ENCODE results near the gene CST9L.
"Not testable (repeated sequence)": the region's sequence is repeated elsewhere in the genome, so short reads cannot be mapped to it uniquely, and the experiment has no call there.

The CST9L gene

DNA sequence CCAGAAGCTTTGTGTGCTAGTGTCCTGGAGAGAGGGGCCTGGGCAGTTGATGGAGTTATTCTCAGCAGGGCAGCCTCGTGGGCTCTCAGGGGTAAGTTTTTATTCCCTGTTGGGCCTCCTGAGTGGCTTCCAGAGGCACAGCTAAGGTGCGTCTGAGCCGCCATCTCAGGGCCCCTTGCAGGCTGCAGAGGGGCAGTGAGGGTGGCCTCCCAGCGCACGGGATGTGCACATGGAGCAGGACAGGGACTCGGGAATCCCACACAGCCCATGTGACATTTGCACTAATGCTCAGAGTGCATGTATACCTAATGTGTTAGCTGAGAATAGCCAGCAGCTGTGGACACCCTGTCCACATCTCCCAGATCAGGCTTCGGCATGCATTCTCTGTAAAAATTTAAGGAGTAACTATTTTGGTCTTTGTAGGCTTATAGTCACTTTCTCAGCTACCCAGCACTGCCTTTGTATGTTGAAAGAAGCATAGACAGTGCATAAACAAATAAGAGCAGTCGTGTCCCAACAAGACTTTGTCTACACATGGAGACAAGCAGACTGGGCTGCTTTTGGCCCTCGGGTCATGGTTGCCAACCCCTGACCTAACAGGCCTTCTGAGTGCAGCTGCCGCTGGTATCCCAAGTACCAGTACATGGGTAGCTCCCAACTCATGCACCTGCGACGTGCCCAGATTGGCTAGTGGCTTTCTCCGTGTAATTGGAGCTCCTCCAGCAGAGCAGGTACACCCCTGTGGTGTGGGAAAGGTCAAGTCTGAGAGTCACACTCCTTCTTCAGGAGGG lies 18.6 kb upstream of the CST9L start:
- no peak for DNase-seq (ENCODE audit: low read depth in 2 of 2)

GRCh38 chr20:23585808-23586734 lies 17.8 kb upstream of the CST9L start:
- no peak for DNase-seq (ENCODE audit: low read depth in 2 of 2)

DNA sequence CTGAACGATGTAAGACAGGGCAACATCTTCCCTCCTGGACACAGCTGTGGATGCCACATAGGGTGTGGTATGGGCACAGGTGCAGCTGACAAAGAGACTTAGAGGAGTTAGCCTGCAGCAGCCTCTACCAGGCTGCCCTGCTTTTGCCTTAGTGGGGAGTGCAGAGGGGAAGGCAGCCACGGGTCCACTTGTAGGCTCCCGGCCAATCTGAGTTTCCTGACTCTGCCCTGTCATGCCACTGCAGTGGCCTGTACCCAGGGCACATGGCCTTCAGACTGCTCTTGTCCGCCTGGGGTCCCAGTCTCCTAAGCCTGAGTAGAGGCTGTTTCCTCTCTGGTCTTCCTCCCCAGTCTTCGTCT lies 17.1 kb upstream of the CST9L start:
- DNase-seq (ENCODE audit: low read depth in 2 of 2) = no peak

DNA sequence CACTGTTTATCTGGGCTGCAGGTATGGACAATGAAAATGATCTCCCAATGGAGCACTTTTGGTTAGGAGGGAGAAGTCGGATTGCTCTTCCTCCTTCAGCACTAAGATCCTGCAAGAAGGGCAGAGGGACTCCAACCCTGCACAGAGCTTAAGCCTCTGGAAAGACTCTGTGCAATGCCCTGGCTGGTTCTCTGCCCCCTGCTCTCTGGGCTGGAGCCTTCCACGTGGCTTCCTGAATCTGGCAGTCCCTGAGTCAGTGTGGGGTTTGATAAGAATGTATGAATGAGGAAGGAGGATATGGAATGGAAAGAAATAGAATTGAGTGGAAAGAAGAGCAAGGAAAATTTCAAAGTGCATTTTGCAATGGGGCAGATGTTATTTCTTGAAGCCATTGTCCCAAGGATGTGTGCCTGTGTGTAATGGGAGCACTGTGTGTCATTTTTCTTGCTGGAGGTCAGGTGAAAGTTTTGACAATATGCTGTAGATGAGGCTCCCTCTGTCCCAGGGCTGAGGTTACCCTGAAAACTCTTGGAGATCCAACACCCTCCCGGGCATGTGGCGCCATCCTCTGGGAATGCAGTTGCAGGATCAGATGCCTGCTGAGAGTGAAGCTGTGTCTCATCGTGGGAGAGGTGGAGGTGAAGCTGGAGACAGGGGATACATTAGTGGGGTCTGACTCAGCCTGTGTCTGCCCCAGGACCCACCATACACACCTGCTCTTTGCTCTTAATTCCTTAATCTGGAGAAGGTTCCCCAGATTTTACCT lies 16.3 kb upstream of the CST9L start:
- no peak for DNase-seq (ENCODE audit: low read depth in 2 of 2)

DNA sequence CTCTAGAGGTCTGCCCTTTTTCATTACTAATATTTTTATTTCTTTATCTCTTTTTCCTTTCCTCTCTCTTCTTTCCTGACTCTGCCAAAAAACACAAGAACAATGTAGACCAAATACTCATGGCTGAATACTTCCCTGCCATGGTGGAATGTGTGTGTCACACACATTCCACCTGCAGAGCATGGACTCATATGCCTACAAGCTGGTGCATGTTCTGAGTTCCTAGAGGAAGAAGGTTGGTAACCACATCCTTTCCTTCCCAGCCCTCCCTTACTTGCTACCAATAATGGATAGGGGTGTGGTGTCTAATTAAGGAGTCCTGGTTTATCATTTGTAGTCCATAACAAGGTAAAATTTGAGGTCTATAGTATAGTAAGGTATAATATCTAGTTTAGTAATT lies 15.2 kb upstream of the CST9L start:
- DNase-seq (ENCODE audit: low read depth in 2 of 2) = no peak

- no peak for DNase-seq (ENCODE audit: low read depth in 2 of 2)
These were observed 14.0 kb upstream of the CST9L start for GRCh38 chr20:23582293-23582692.

GRCh38 chr20:23581833-23582232 lies 13.5 kb upstream of the CST9L start:
- not testable (repeated sequence) for DNase-seq (ENCODE audit: low read depth in 2 of 2)

- DNase-seq (ENCODE audit: low read depth in 2 of 2) = no peak
These were observed 6.7 kb upstream of the CST9L start for GRCh38 chr20:23574977-23575376.

- no peak for DNase-seq (ENCODE audit: low read depth in 2 of 2)
These were observed 2.0 kb upstream of the CST9L start for GRCh38 chr20:23570178-23570760.

GRCh38 chr20:23569570-23569969 lies 1.3 kb upstream of the CST9L start:
- DNase-seq (ENCODE audit: low read depth in 2 of 2) = no peak

DNA sequence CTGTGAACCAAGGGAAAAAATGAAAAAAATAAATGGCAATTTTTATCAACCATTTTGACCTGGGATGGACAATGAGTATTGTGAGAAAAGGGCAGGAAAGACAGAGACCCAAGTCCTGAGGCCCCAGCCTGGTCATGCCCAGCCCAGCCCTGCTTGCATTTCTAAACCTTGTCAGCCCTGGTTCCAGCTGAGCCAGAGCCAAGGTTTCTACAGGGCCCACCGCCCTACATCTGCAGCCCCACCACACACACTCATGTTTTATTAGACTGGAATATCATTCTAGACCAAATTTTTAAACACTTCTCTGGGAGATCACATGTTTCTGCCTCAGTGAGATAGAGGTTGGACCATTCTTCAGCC lies 667 bp upstream of the CST9L start:
- no peak for DNase-seq (ENCODE audit: low read depth in 2 of 2)

GRCh38 chr20:23566199-23566932 lies 1.9 kb downstream of the CST9L start:
- DNase-seq (ENCODE audit: low read depth in 2 of 2) = no peak

- no peak for DNase-seq (ENCODE audit: low read depth in 2 of 2)
These were observed 2.7 kb downstream of the CST9L start for GRCh38 chr20:23565503-23566045.

GRCh38 chr20:23564927-23565326 lies 3.4 kb downstream of the CST9L start:
- DNase-seq (ENCODE audit: low read depth in 2 of 2) = no peak

- no peak for DNase-seq (ENCODE audit: low read depth in 2 of 2)
These were observed 5.5 kb downstream of the CST9L start for GRCh38 chr20:23562721-23563342.

GRCh38 chr20:23554401-23554800 lies 13.9 kb downstream of the CST9L start:
- no peak for DNase-seq (ENCODE audit: low read depth in 2 of 2)

- DNase-seq (ENCODE audit: low read depth in 2 of 2) = no peak
These were observed 16.5 kb downstream of the CST9L start for GRCh38 chr20:23551786-23552185.

GRCh38 chr20:23551383-23551782 lies 16.9 kb downstream of the CST9L start:
- no peak for DNase-seq (ENCODE audit: low read depth in 2 of 2)

GRCh38 chr20:23550227-23550626 lies 18.1 kb downstream of the CST9L start:
- DNase-seq (ENCODE audit: low read depth in 2 of 2) = no peak

- DNase-seq (ENCODE audit: low read depth in 2 of 2) = no peak
These were observed 19.9 kb downstream of the CST9L start for GRCh38 chr20:23548408-23548807.

All from fibroblast of skin of left quadriceps (primary cell).